ENCODE measurements around the gene TRIB2. TPM values are rescaled to one million over a fixed set of nuclear protein-coding genes. Genes with fewer than 3 reads are reported as not detected.

The TRIB2 gene
- total and polyA plus RNA-seq, 2 of the 13 experiments (the other 11 are each of a cell fraction or from before 2014, with no cell fraction given): 1.1 to 2.3 TPM

DNA sequence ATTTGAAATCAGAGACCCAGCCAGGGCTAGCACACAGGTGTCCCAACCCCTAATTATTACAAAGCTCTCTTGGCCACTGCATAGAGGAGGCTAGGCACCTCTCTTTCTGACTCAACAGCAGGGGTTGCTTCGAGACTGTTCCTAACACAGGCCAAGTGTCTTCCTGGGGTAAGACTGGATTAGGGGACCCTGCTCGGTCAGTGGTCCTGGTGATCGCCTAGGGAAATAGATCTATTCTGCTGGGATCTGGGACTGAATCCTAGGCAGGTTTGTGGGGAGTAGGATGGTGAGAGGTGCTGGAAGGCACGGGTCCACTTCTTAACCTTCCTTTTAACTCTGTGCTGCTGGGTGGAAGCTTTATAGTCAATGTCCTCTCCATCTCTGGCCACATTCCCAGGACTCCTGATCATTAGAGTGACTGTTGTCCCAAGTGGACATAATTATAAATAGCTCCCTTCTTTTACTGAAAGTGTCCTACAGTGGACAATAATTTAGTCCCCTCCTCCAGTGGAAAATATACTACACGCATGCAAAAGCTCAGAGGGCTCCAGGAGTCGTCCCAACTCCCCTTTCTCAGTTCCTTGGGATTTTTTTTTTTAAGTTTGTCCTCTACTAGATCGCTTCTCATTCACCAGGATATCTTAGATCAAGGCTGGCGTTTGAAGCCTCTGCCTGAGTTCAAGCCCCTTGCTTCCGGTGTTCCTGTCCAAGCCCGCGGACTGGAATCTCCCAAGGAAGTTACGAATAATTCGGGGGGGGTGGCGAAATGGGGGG lies 1.3 kb upstream of the TRIB2 start:
- H3K79me2 ChIP-seq (ENCODE audit: insufficient read depth, low read length): no peaks in the 10 kb centered on the region
- TF ChIP-seq SRSF1 (optimal IDR thresholded peaks at IDR 0.05; ENCODE audit: low read depth, low read length) (peak; percentile 2), ZNF839 (CRISPR knock-in tag; IDR thresholded peaks at IDR 0.05; ENCODE audit: borderline replicate concordance) (no peak)
- no peaks in the 10 kb centered on the region for H3K36me3 ChIP-seq (replicated peaks in 1 of 2; ENCODE audit: control insufficient read depth in 1 of 2, insufficient read depth in 2 of 2, low read length in 2 of 2)
- ATAC-seq (no peak), DNase-seq (ENCODE audit: low spot score) (no peak), FAIRE-seq (no peak)
- BruUV-seq (replicated peaks): no TSS peak
- CTCF ChIA-PET (ENCODE audit: low intra/inter-chr PET ratio, low total read pairs): no interaction called here
- WGBS (ENCODE audit: low lambda C conversion rate): 24% methylated on average over 14 of the region's 14 CpGs
- intact Hi-C loops (cut with micrococcal nuclease; ENCODE audit: unreplicated experiment): loop anchor here (1.0 to 5.0 kb wide), 6 partner anchors 63 to 887 kb away; no protein-coding TSS in a partner anchor
- no peak overlapping the region for H3K27ac ChIP-seq (ENCODE audit: extremely low read length, insufficient read depth, low read length)
- no peak overlapping the region for H3K4me3 ChIP-seq (replicated peaks in 1 of 3; ENCODE audit: insufficient read depth in 1 of 3, low read depth in 2 of 3, low read length in 3 of 3)
- in situ Hi-C loops (cut with HindIII; ENCODE audit: extremely low pct_ligation_motif_present, low pct_unique_long_range_greater_than_20kb): loop anchor here (5.0 kb wide), 1 partner anchor 883 kb away; no protein-coding TSS in a partner anchor
- POLR2A ChIA-PET: no interaction called here
- H3K27me3 ChIP-seq (ENCODE audit: control insufficient read depth in 1 of 2, insufficient read depth in 2 of 2, low read length in 2 of 2): peaks cover 6 to 45% of the 10 kb centered on the region in 2 experiments
- peaks cover 25% of the 10 kb centered on the region for H3K4me1 ChIP-seq (ENCODE audit: insufficient read depth, low read length)
- H2AFZ ChIP-seq (ENCODE audit: low read length): no peak overlapping the region
- H3K4me2 ChIP-seq (ENCODE audit: low read depth, low read length): no peak overlapping the region; the same call in 1 of the 2 replicates
- no peak overlapping the region for H3K9ac ChIP-seq (ENCODE audit: insufficient read depth, low read depth, low read length)
- H3K9me3 ChIP-seq (ENCODE audit: low read length): no peaks in the 10 kb centered on the region
- H4K20me1 ChIP-seq (ENCODE audit: insufficient read depth, low read length): no peaks in the 10 kb centered on the region

DNA sequence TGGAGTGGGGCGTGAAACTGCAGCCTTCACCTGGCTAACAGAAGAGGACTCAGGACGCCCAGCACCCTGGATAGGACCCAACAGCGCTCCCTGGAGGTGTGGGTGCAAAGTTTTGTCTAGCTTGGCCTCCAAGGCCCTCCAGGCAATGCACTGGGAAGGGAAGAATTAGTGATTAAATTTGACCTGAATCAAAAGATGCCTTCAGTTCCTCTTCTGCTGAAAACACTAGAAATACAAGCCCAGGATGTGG lies 779 bp upstream of the TRIB2 start:
- BruUV-seq (replicated peaks): no TSS peak
- no peak overlapping the region for H3K27ac ChIP-seq (ENCODE audit: extremely low read length, insufficient read depth, low read length)
- H3K4me1 ChIP-seq (ENCODE audit: insufficient read depth, low read length): peaks cover 25% of the 10 kb centered on the region
- no peaks in the 10 kb centered on the region for H4K20me1 ChIP-seq (ENCODE audit: insufficient read depth, low read length)
- ChIA-PET POLR2A (no interaction called here), CTCF (ENCODE audit: low intra/inter-chr PET ratio, low total read pairs) (no interaction called here)
- FAIRE-seq (no peak), ATAC-seq (peak; percentile 63), DNase-seq (ENCODE audit: low spot score) (peak; percentile 54)
- peak overlapping the region; percentile 39 to 71 (median 55) for H3K4me3 ChIP-seq (replicated peaks in 1 of 3; ENCODE audit: insufficient read depth in 1 of 3, low read depth in 2 of 3, low read length in 3 of 3)
- no peaks in the 10 kb centered on the region for H3K79me2 ChIP-seq (ENCODE audit: insufficient read depth, low read length)
- no peaks in the 10 kb centered on the region for H3K36me3 ChIP-seq (replicated peaks in 1 of 2; ENCODE audit: control insufficient read depth in 1 of 2, insufficient read depth in 2 of 2, low read length in 2 of 2)
- in situ Hi-C loops (cut with HindIII; ENCODE audit: extremely low pct_ligation_motif_present, low pct_unique_long_range_greater_than_20kb) (loop anchor here (5.0 kb wide), 1 partner anchor 884 kb away; no protein-coding TSS in a partner anchor), intact Hi-C loops (cut with micrococcal nuclease; ENCODE audit: unreplicated experiment) (loop anchor here (1.0 to 5.0 kb wide), 6 partner anchors 63 to 887 kb away; no protein-coding TSS in a partner anchor)
- H3K4me2 ChIP-seq (ENCODE audit: low read depth, low read length): peak overlapping the region; percentile 95
- 0% methylated on average over 3 of the region's 3 CpGs for WGBS (ENCODE audit: low lambda C conversion rate)
- peaks cover 6 to 45% of the 10 kb centered on the region in 2 experiments for H3K27me3 ChIP-seq (ENCODE audit: control insufficient read depth in 1 of 2, insufficient read depth in 2 of 2, low read length in 2 of 2)
- H3K9ac ChIP-seq (ENCODE audit: insufficient read depth, low read depth, low read length): peak overlapping the region; percentile 21; the same call in 1 of the 2 replicates
- no peaks in the 10 kb centered on the region for H3K9me3 ChIP-seq (ENCODE audit: low read length)
- H2AFZ ChIP-seq (ENCODE audit: low read length): no peak overlapping the region
- TF ChIP-seq TARDBP (CRISPR knock-in tag; IDR thresholded peaks at IDR 0.05): no peak
- TF ChIP-seq RFX3 (CRISPR knock-in tag; IDR thresholded peaks at IDR 0.05): no peak
- no peak for TF ChIP-seq KLF6 (CRISPR knock-in tag; IDR thresholded peaks at IDR 0.05)
- TF ChIP-seq MTF2 (CRISPR knock-in tag; IDR thresholded peaks at IDR 0.05; ENCODE audit: borderline replicate concordance): 0 out of 2 replicates have a peak, but pooled peaks have one; percentile 26
- TF ChIP-seq, protein P1, sequence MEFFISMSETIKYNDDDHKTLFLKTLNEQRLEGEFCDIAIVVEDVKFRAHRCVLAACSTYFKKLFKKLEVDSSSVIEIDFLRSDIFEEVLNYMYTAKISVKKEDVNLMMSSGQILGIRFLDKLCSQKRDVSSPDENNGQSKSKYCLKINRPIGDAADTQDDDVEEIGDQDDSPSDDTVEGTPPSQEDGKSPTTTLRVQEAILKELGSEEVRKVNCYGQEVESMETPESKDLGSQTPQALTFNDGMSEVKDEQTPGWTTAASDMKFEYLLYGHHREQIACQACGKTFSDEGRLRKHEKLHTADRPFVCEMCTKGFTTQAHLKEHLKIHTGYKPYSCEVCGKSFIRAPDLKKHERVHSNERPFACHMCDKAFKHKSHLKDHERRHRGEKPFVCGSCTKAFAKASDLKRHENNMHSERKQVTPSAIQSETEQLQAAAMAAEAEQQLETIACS (CRISPR knock-in tag; IDR thresholded peaks at IDR 0.05): no peak
- no peak for TF ChIP-seq ZNF256 (CRISPR knock-in tag; conservative IDR thresholded peaks at IDR 0.05)
- TF ChIP-seq TAF1 (CRISPR knock-in tag; IDR thresholded peaks at IDR 0.05): no peak
- peak; percentile 35 for TF ChIP-seq STAG1 (CRISPR knock-in tag; IDR thresholded peaks at IDR 0.05)
- TF ChIP-seq CBX1 (IDR thresholded peaks at IDR 0.05; ENCODE audit: low read depth): no peak
- peak; percentile 47; the same call in 1 of the 2 replicates for TF ChIP-seq SMC3 (IDR thresholded peaks at IDR 0.05; ENCODE audit: low read length)
- TF ChIP-seq CC2D1A (CRISPR knock-in tag; IDR thresholded peaks at IDR 0.05): no peak
- peak; percentile 47 for TF ChIP-seq PCBP2 (optimal IDR thresholded peaks at IDR 0.05; ENCODE audit: low read depth, low read length, poor library complexity, severe bottlenecking)
- no peak for TF ChIP-seq NR2F2 (IDR thresholded peaks at IDR 0.05; ENCODE audit: borderline replicate concordance, low read depth)
